ENCODE data around the gene ATP9A. TPM values are rescaled to one million over a fixed set of nuclear protein-coding genes. Genes with fewer than 3 reads are reported as not detected.
"Not testable (repeated sequence)": the region's sequence is repeated elsewhere in the genome, so short reads cannot be mapped to it uniquely, and the experiment has no call there.

The ATP9A gene
- total RNA-seq, 2 experiments from 2014 or later, result 1.4 to 1.6 TPM

DNA sequence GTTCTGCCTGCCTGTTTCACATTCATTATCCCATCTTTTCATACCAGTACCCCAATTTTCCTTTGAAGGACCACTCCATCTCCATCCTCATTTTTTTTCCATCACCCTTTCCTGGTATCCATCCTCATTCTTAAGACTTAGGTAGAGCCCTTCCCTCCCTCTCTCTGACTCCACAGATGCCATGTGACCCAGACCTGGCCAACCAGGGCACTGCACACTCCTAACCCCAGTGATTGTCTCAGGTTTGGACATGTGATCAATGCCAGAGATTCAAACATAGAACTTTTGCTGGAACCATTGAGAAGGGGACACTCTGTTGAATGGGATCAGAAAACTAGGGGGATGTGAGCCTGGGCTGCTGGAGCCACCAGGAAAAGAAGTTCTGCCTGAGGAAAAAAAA is 186.6 kb downstream of the ATP9A start:
- CTCF ChIA-PET, result no interaction called here
- POLR2A ChIA-PET, result no interaction called here
- H3K4me1 Mint-ChIP-seq (ENCODE audit: low read depth), result peaks cover 3% of the 10 kb centered on the region

DNA sequence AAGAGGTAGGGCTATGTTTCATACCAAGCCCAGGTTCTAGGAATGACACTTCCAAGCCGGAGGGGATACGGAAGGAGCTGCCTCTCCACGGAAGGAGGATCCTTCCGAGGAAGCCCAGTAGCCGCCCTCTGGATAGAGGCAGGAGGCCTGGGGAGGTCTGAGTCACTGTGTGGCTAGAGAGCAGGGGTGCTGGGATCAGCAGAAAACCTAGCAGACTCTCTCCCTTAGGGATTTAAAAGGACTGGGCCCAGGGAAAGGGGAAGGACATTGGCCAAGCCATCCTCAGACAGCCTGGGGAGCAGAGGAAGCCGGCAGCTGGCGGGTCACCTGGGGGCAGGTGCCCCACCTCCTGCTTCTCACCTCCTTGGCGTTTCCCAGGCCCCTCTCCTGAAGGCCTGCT is 189.1 kb downstream of the ATP9A start:
- Mint-ChIP-seq H3K36me3 (peaks cover 5% of the 10 kb centered on the region), H3K4me1 (ENCODE audit: low read depth) (peaks cover 11% of the 10 kb centered on the region), H3K27me3 (peaks cover 2% of the 10 kb centered on the region), H3K9me3 (peaks cover 10% of the 10 kb centered on the region), H3K4me3 (no peak overlapping the region), H3K27ac (no peak overlapping the region)
- intact Hi-C loops (cut with micrococcal nuclease), result no loop called here
- no peak for DNase-seq
- POLR2A ChIA-PET, result no interaction called here
- CTCF ChIA-PET, result interaction anchor here (2.0 kb wide), 1 partner anchor 16 kb away, joined by 7 read pairs; no protein-coding TSS in a partner anchor

More for the DNA sequence above, 186.6 kb downstream of the ATP9A start:
- Mint-ChIP-seq H3K27me3 (peaks cover 2% of the 10 kb centered on the region), H3K4me3 (no peak overlapping the region), H3K9me3 (no peaks in the 10 kb centered on the region), H3K27ac (no peak overlapping the region), H3K36me3 (no peaks in the 10 kb centered on the region)
- intact Hi-C loops (cut with micrococcal nuclease), result no loop called here
- no peak for DNase-seq

GRCh38 chr20:51578145-51578459 is 190.1 kb downstream of the ATP9A start:
- ChIA-PET CTCF (interaction anchor here (0.9 kb wide), 1 partner anchor 8 kb away, joined by 3 read pairs; no protein-coding TSS in a partner anchor), POLR2A (no interaction called here)
- H3K36me3 Mint-ChIP-seq, result peaks cover 5% of the 10 kb centered on the region
- peaks cover 10% of the 10 kb centered on the region for H3K9me3 Mint-ChIP-seq
- intact Hi-C loops (cut with micrococcal nuclease), result no loop called here
- H3K27ac Mint-ChIP-seq, result no peak overlapping the region
- H3K4me3 Mint-ChIP-seq, result no peak overlapping the region
- peaks cover 20% of the 10 kb centered on the region for H3K4me1 Mint-ChIP-seq (ENCODE audit: low read depth)
- no peak for DNase-seq
- peaks cover 2% of the 10 kb centered on the region for H3K27me3 Mint-ChIP-seq

DNA sequence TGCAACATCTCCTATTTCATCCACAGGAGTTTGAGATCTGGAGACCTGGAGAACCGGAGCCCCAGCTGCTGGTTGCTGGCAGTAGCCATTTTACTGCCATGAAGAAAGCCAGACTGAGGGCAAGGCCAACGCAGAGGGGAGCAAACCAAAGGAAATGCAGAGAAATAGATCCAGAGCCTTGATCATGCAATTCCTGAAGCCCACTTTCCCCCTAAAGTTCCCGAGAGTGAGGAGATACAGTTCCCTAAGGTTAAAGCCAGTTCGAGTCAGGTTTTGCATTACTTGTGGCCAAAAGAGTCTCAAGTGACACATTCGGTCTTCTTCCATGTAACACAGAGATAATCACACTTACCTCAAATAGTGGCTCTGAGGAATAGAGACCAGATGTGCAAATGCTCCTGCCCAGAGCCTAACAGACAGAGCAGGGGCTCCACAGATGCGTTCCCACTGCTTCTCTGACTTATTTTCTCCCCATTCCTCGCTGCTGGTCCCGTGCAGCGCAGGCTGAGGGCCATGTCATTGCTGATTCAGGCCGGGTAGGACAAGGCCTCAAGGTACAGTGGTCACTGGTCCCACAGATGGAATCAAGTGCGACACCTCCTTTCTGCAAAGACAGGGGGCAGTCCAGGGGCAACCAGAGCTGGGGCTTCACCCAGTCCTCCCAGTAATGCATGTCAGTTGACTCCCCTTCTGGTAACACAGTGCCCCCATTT is 190.6 kb downstream of the ATP9A start:
- Mint-ChIP-seq H3K36me3 (peaks cover 5% of the 10 kb centered on the region), H3K27ac (no peak overlapping the region), H3K9me3 (peaks cover 10% of the 10 kb centered on the region), H3K27me3 (peaks cover 2% of the 10 kb centered on the region), H3K4me3 (no peak overlapping the region), H3K4me1 (ENCODE audit: low read depth) (peaks cover 20% of the 10 kb centered on the region)
- intact Hi-C loops (cut with micrococcal nuclease), result no loop called here
- ChIA-PET CTCF (interaction anchor here (0.9 kb wide), 1 partner anchor 8 kb away, joined by 3 read pairs; no protein-coding TSS in a partner anchor), POLR2A (no interaction called here)
- DNase-seq, result no peak

GRCh38 chr20:51575486-51575885 is 192.7 kb downstream of the ATP9A start:
- H3K36me3 Mint-ChIP-seq, result peaks cover 5% of the 10 kb centered on the region
- no peak overlapping the region for H3K27ac Mint-ChIP-seq
- peaks cover 20% of the 10 kb centered on the region for H3K4me1 Mint-ChIP-seq (ENCODE audit: low read depth)
- ChIA-PET CTCF (interaction anchor here (0.6 to 2.1 kb wide), 3 partner anchors 19 to 102 kb away, joined by 3 to 6 read pairs (median 4); no protein-coding TSS in a partner anchor), POLR2A (no interaction called here)
- peaks cover 5% of the 10 kb centered on the region for H3K27me3 Mint-ChIP-seq
- peaks cover 10% of the 10 kb centered on the region for H3K9me3 Mint-ChIP-seq
- no peak for DNase-seq
- intact Hi-C loops (cut with micrococcal nuclease), result no loop called here
- no peak overlapping the region for H3K4me3 Mint-ChIP-seq

GRCh38 chr20:51574248-51575033 is 193.7 kb downstream of the ATP9A start:
- POLR2A ChIA-PET, result interaction anchor here (1.0 kb wide), 1 partner anchor 34 kb away, joined by 3 read pairs; no protein-coding TSS in a partner anchor
- DNase-seq, result peak; percentile 70
- intact Hi-C loops (cut with micrococcal nuclease), result loop anchor here (1.0 kb wide), 2 partner anchors 34 to 43 kb away; no protein-coding TSS in a partner anchor

GRCh38 chr20:51573576-51574243 is 194.5 kb downstream of the ATP9A start:
- Mint-ChIP-seq H3K4me3 (no peak overlapping the region), H3K4me1 (ENCODE audit: low read depth) (peaks cover 20% of the 10 kb centered on the region), H3K27me3 (peaks cover 8% of the 10 kb centered on the region), H3K36me3 (peaks cover 5% of the 10 kb centered on the region), H3K9me3 (peaks cover 11% of the 10 kb centered on the region), H3K27ac (peak overlapping the region; percentile 40)
- DNase-seq, result no peak
- intact Hi-C loops (cut with micrococcal nuclease), result loop anchor here (1.0 kb wide), 2 partner anchors 35 to 42 kb away; no protein-coding TSS in a partner anchor
- CTCF ChIA-PET, result interaction anchor here (0.9 to 2.1 kb wide), 2 partner anchors 20 to 22 kb away, joined by 3 to 6 read pairs; no protein-coding TSS in a partner anchor
- POLR2A ChIA-PET, result interaction anchor here (1.1 to 1.4 kb wide), 2 partner anchors 24 to 169 kb away, joined by 4 to 6 read pairs; no protein-coding TSS in a partner anchor

More at GRCh38 chr20:51574248-51575033, 193.7 kb downstream of the ATP9A start:
- CTCF ChIA-PET, result interaction anchor here (0.9 to 2.1 kb wide), 2 partner anchors 20 to 22 kb away, joined by 3 to 6 read pairs; no protein-coding TSS in a partner anchor
- Mint-ChIP-seq H3K27me3 (peaks cover 7% of the 10 kb centered on the region), H3K4me3 (no peak overlapping the region), H3K4me1 (ENCODE audit: low read depth) (peaks cover 20% of the 10 kb centered on the region), H3K9me3 (peaks cover 10% of the 10 kb centered on the region), H3K36me3 (peaks cover 5% of the 10 kb centered on the region), H3K27ac (peak overlapping the region; percentile 40)

DNA sequence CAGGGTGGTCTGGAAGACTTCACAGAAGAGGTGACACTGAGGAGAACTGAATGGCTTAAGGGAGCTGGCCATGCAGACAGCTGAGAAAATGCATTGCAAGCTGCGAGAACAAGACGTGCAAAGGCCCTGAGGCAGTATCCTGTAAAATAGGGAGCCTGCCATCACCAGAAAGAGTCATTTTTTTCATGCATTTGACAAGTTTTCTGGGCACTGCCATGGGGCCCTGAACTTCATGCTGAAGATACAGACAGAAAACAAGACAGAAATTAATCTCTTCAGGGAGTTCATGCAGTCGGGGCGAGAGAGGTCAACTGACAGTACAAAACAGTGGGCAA is 196.8 kb downstream of the ATP9A start:
- CTCF ChIA-PET, result no interaction called here
- Mint-ChIP-seq H3K9me3 (peaks cover 20% of the 10 kb centered on the region), H3K27me3 (peaks cover 6% of the 10 kb centered on the region), H3K27ac (no peak overlapping the region), H3K36me3 (peaks cover 5% of the 10 kb centered on the region), H3K4me3 (no peak overlapping the region), H3K4me1 (ENCODE audit: low read depth) (peaks cover 20% of the 10 kb centered on the region)
- POLR2A ChIA-PET, result no interaction called here
- intact Hi-C loops (cut with micrococcal nuclease), result no loop called here
- DNase-seq, result no peak

GRCh38 chr20:51570739-51571459 is 197.3 kb downstream of the ATP9A start:
- H3K4me3 Mint-ChIP-seq, result no peak overlapping the region
- H3K27ac Mint-ChIP-seq, result no peak overlapping the region
- H3K36me3 Mint-ChIP-seq, result peaks cover 5% of the 10 kb centered on the region
- DNase-seq, result no peak
- intact Hi-C loops (cut with micrococcal nuclease), result no loop called here
- peaks cover 20% of the 10 kb centered on the region for H3K9me3 Mint-ChIP-seq
- CTCF ChIA-PET, result no interaction called here
- H3K27me3 Mint-ChIP-seq, result peaks cover 6% of the 10 kb centered on the region
- POLR2A ChIA-PET, result no interaction called here
- H3K4me1 Mint-ChIP-seq (ENCODE audit: low read depth), result peaks cover 20% of the 10 kb centered on the region

DNA sequence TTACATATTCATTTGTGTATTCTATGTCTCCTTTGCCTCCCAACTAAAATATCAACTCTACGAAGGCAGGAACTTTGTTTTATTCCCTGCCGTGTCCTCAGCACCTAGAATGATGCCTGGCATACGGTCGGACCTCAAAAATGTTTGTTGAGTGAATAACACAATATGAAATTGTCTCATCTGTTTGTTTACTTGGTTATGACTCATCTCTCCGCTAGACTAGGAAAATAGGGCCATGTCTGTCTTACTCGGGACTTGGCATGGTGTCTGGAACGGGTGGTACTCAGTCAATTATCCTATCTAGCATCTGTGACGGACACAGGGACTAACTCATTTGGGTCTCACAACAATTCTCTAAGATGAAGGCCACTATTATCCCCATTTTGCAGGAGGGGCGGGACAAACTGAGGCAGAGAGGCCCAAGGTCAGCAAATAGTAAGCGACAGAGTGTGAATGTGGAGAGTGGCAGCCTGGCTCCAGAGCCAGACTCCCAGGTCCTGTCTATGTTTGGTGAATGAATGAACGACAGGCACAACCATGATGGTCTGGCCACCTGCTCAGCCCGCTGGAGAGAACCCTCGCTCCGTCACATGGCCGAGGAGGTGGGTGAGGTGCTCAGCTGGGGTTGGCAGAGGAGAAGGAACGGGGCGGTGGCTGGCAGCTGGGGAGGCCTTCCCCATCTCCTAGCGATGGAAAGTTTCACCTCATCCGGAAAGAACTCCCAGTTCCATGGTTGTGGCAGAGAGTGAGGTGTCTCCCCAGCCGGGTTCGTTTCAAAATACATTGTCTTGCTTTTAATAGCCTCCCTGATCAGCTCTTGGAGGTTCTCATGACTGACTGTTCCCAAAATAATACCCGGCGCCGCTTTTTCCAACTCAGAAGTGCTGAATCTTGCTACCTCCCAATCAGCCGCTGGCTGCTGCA is 198.1 kb downstream of the ATP9A start:
- H3K27ac Mint-ChIP-seq, result no peak overlapping the region
- intact Hi-C loops (cut with micrococcal nuclease), result no loop called here
- POLR2A ChIA-PET, result no interaction called here

GRCh38 chr20:51568533-51568932 is 199.7 kb downstream of the ATP9A start:
- intact Hi-C loops (cut with micrococcal nuclease); CTCF ChIA-PET; H3K27ac Mint-ChIP-seq; H3K4me3 Mint-ChIP-seq; H3K36me3 Mint-ChIP-seq; H3K27me3 Mint-ChIP-seq; POLR2A ChIA-PET; DNase-seq; H3K4me1 Mint-ChIP-seq (ENCODE audit: low read depth): not testable (repeated sequence)
- H3K9me3 Mint-ChIP-seq, result peaks cover 10% of the 10 kb centered on the region

More for the DNA sequence above, 198.1 kb downstream of the ATP9A start:
- CTCF ChIA-PET, result no interaction called here
- peaks cover 18% of the 10 kb centered on the region for H3K9me3 Mint-ChIP-seq
- H3K36me3 Mint-ChIP-seq, result peaks cover 4% of the 10 kb centered on the region
- DNase-seq, result no peak
- H3K4me1 Mint-ChIP-seq (ENCODE audit: low read depth), result peaks cover 18% of the 10 kb centered on the region
- peaks cover 6% of the 10 kb centered on the region for H3K27me3 Mint-ChIP-seq
- H3K4me3 Mint-ChIP-seq, result no peak overlapping the region
